HEK293 (cell line): ENCODE results near the gene CSAG1.
"Not testable (repeated sequence)": the region's sequence is repeated elsewhere in the genome, so short reads cannot be mapped to it uniquely, and the experiment has no call there.

Experiments
- CTCF ChIA-PET: fragments of 350-600 bp; formaldehyde crosslinking; extraction: SDS; loops from one replicate; lab custom pipeline; 2021; ENCODE audit warnings: antibody characterized with exemption; lab: Yijun Ruan, JAX
- POLR2A ChIA-PET: fragments of 300-600 bp; formaldehyde crosslinking; extraction: SDS; loops from one replicate; lab custom pipeline; 2020; ENCODE audit warnings: antibody characterized with exemption, inconsistent platforms; lab: Yijun Ruan, JAX
- H3K27ac ChIP-seq: fragments of 200-500 bp; sonication (Bioruptor generic); 2 replicates; pipeline ENCODE4 v1.5.1; 2014; ENCODE audit warnings: low read depth, low read length, control low read depth, inconsistent platforms; ENCODE audit errors: extremely low read depth
- H3K36me3 ChIP-seq, 2 experiments: fragments of 200-500 bp in 1 of 2; sonication (Bioruptor generic) in 1 of 2; 1 replicate in 1 of 2; 2 replicates in 1 of 2; pipeline ENCODE4 v1.5.1; 2014 to 2017; ENCODE audit warnings: inconsistent platforms in 2 of 2, low read length in 2 of 2; ENCODE audit not compliant: control insufficient read depth in 2 of 2, insufficient read depth in 1 of 2
- H3K4me1 ChIP-seq: fragments of 200-500 bp; sonication (Bioruptor generic); 2 replicates; pipeline ENCODE4 v1.5.1; 2014; ENCODE audit warnings: mild to moderate bottlenecking, low read length, inconsistent platforms; ENCODE audit not compliant: control insufficient read depth, insufficient read depth
- H3K4me3 ChIP-seq: 2 replicates; pipeline ENCODE4 v1.5.1; 2011; ENCODE audit warnings: low read depth, mild to moderate bottlenecking, control low read depth, low read length, moderate library complexity
- H3K9me3 ChIP-seq: fragments of 200-500 bp; sonication (Bioruptor generic); 2 replicates; pipeline ENCODE4 v1.5.1; 2014; ENCODE audit warnings: low read depth, low read length, inconsistent platforms; ENCODE audit not compliant: control insufficient read depth, insufficient read depth
- GFI1B ChIP-seq: fragments of 450-650 bp; formaldehyde crosslinking; IDR thresholded peaks from 2 replicates; pipeline ENCODE4 v1.5.1; 2016; ENCODE audit warnings: missing biosample characterization, missing genetic modification characterization
- HOXA7 ChIP-seq: sonication (generic); formaldehyde crosslinking; IDR thresholded peaks from 2 replicates; pipeline ENCODE4 v1.8.1; 2022; ENCODE audit warnings: missing genetic modification reagents, borderline replicate concordance
- TRIM28 ChIP-seq: IDR thresholded peaks from 2 replicates; pipeline ENCODE4 v1.6.1; 2011; ENCODE audit warnings: low read length, control low read depth, borderline replicate concordance
- ZNF114 ChIP-seq: fragments of 450-650 bp; formaldehyde crosslinking; IDR thresholded peaks from 2 replicates; pipeline ENCODE4 v1.5.0; 2017; ENCODE audit warnings: missing biosample characterization, missing genetic modification characterization
- ZNF140 ChIP-seq: fragments of 450-650 bp; formaldehyde crosslinking; IDR thresholded peaks from 2 replicates; pipeline ENCODE4 v1.5.1; 2016; ENCODE audit warnings: missing biosample characterization, missing genetic modification characterization
- ZNF16 ChIP-seq: fragments of 450-650 bp; formaldehyde crosslinking; IDR thresholded peaks from 2 replicates; pipeline ENCODE4 v1.5.1; 2016; ENCODE audit warnings: low read depth, missing biosample characterization, missing genetic modification characterization
- ZNF23 ChIP-seq: fragments of 450-650 bp; formaldehyde crosslinking; IDR thresholded peaks from 2 replicates; pipeline ENCODE4 v1.5.1; 2016; ENCODE audit warnings: missing biosample characterization, missing genetic modification characterization, borderline replicate concordance
- ZNF248 ChIP-seq: fragments of 450-650 bp; formaldehyde crosslinking; IDR thresholded peaks from 2 replicates; pipeline ENCODE4 v1.5.1; 2017; ENCODE audit warnings: missing biosample characterization, missing genetic modification characterization
- ZNF302 ChIP-seq: fragments of 450-650 bp; formaldehyde crosslinking; IDR thresholded peaks from 2 replicates; pipeline ENCODE4 v1.5.1; 2016; ENCODE audit warnings: missing biosample characterization, missing genetic modification characterization, low read depth
- ZNF341 ChIP-seq: fragments of 450-650 bp; formaldehyde crosslinking; IDR thresholded peaks from 2 replicates; pipeline ENCODE4; 2016; ENCODE audit warnings: low read depth, missing biosample characterization, missing genetic modification characterization
- ZNF354C ChIP-seq: fragments of 450-650 bp; formaldehyde crosslinking; IDR thresholded peaks from 2 replicates; pipeline ENCODE4 v1.5.1; 2016; ENCODE audit warnings: missing biosample characterization, missing genetic modification characterization, low read depth, borderline replicate concordance
- ZNF423 ChIP-seq: fragments of 450-650 bp; formaldehyde crosslinking; IDR thresholded peaks from 2 replicates; pipeline ENCODE4 v1.5.1; 2016; ENCODE audit warnings: missing biosample characterization, missing genetic modification characterization
- ZNF433 ChIP-seq: fragments of 450-650 bp; formaldehyde crosslinking; IDR thresholded peaks from 2 replicates; pipeline ENCODE4 v1.5.1; 2016; ENCODE audit warnings: missing biosample characterization, missing genetic modification characterization, low read depth
- ZNF521 ChIP-seq: fragments of 450-650 bp; formaldehyde crosslinking; IDR thresholded peaks from 2 replicates; pipeline ENCODE4 v1.5.1; 2017; ENCODE audit warnings: missing biosample characterization, mild to moderate bottlenecking, missing genetic modification characterization
- ZNF571 ChIP-seq: fragments of 450-650 bp; formaldehyde crosslinking; IDR thresholded peaks from 2 replicates; pipeline ENCODE4 v1.5.0; 2017; ENCODE audit warnings: missing biosample characterization, missing genetic modification characterization
- ZNF629 ChIP-seq: fragments of 450-650 bp; formaldehyde crosslinking; IDR thresholded peaks from 2 replicates; pipeline ENCODE4 v1.5.1; 2017; ENCODE audit warnings: missing biosample characterization, missing genetic modification characterization
- ZNF664 ChIP-seq: fragments of 450-650 bp; formaldehyde crosslinking; IDR thresholded peaks from 2 replicates; pipeline ENCODE4 v1.5.1; 2016; ENCODE audit warnings: missing biosample characterization, missing genetic modification characterization

The CSAG1 gene

DNA sequence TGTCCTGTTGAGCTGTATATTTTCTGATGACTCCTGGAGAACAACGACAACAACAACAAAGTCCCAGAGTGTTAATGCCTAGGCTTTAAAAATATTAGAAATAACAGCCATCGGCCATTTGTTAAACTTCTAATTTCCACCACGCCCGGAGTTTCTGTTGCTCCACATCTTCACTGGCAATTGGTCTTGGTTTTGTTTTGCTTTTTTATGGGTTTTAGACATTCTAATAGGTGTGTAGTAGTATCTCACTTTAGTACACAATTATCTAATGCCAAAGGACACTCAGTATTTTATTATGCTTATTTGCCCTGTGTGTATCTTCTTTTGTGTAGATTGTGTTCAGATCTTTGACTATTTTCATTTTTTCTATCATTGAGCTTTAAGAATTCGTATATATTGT, 5.0 kb upstream of the CSAG1 start:
- Histone ChIP-seq H3K4me3 (no peak overlapping the region), H3K9me3 (no peaks in the 10 kb centered on the region), H3K4me1 (no peaks in the 10 kb centered on the region), H3K36me3 (no peaks in the 10 kb centered on the region), H3K27ac (no peak overlapping the region)
- ChIA-PET POLR2A (no interaction called here), CTCF (interaction anchor here (0.6 kb wide), 1 partner anchor 258 kb away, joined by 5 read pairs; no protein-coding TSS in a partner anchor)
- TF ChIP-seq ZNF423 = no peak
- TF ChIP-seq ZNF664 (tag by site-specific recombination) = peak; percentile 72

DNA sequence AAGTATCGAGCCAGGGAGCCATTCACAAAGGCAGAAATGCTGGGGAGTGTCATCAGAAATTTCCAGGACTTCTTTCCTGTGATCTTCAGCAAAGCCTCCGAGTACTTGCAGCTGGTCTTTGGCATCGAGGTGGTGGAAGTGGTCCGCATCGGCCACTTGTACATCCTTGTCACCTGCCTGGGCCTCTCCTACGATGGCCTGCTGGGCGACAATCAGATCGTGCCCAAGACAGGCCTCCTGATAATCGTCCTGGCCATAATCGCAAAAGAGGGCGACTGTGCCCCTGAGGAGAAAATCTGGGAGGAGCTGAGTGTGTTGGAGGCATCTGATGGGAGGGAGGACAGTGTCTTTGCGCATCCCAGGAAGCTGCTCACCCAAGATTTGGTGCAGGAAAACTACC, 3.0 kb upstream of the CSAG1 start:
- H3K4me1 ChIP-seq, H3K4me3 ChIP-seq, H3K36me3 ChIP-seq, CTCF ChIA-PET, H3K9me3 ChIP-seq, POLR2A ChIA-PET, H3K27ac ChIP-seq: not testable (repeated sequence)

DNA sequence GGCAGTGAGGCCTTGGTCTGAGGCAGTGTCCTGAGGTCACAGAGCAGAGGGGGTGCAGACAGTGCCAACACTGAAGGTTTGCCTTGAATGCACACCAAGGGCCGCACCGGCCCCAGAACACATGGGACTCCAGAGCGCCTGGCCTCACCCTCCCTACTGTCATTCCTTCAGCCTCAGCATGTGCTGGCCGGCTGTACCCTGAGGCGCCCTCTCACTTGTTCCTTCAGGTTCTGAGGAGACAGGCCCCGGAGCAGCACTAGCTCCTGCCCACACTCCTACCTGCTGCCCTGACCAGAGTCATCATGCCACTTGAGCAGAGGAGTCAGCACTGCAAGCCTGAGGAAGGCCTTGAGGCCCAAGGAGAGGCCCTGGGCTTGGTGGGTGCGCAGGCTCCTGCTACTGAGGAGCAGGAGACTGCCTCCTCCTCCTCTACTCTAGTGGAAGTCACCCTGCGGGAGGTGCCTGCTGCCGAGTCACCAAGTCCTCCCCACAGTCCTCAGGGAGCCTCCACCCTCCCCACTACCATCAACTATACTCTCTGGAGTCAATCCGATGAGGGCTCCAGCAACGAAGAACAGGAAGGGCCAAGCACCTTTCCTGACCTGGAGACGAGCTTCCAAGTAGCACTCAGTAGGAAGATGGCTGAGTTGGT, 2.5 kb upstream of the CSAG1 start:
- Histone ChIP-seq H3K4me1 (no peaks in the 10 kb centered on the region), H3K4me3 (no peak overlapping the region), H3K27ac (no peak overlapping the region), H3K36me3 (no peaks in the 10 kb centered on the region), H3K9me3 (no peaks in the 10 kb centered on the region)
- ChIA-PET CTCF (no interaction called here), POLR2A (no interaction called here)
- TF ChIP-seq ZNF302 (tag by site-specific recombination) (no peak), ZNF140 (tag by site-specific recombination) (no peak), GFI1B (no peak), ZNF341 (tag by site-specific recombination) (no peak), HOXA7 (CRISPR knock-in tag) (no peak), ZNF23 (no peak)

DNA sequence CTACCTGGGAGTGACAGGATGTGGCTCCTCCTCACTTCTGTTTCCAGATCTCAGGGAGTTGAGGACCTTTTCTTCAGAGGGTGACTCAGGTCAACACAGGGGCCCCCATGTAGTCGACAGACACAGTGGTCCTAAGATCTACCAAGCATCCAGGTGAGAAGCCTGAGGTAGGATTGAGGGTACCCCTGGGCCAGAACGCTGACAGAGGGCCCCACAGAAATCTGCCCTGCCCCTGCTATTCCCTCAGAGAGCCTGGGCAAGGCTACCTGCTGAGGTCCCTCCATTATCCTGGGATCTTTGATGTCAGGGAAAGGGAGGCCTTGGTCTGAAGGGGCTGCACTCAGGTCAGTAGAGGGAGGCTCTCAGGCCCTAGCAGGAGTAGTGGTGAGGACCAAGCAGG, 1.6 kb upstream of the CSAG1 start:
- POLR2A ChIA-PET = no interaction called here
- no peak overlapping the region for H3K4me3 ChIP-seq
- no peak for TF ChIP-seq ZNF571 (tag by site-specific recombination)
- TF ChIP-seq TRIM28 = no peak
- no peak for TF ChIP-seq ZNF433 (tag by site-specific recombination)
- TF ChIP-seq ZNF248 = no peak
- no peak for TF ChIP-seq ZNF16 (tag by site-specific recombination)
- no peak for TF ChIP-seq ZNF114
- TF ChIP-seq ZNF629 (tag by site-specific recombination) = no peak
- no peak for TF ChIP-seq ZNF521
- no peak for TF ChIP-seq ZNF354C (tag by site-specific recombination)
- no peak overlapping the region for H3K27ac ChIP-seq
- no peaks in the 10 kb centered on the region for H3K4me1 ChIP-seq
- no peaks in the 10 kb centered on the region for H3K9me3 ChIP-seq
- H3K36me3 ChIP-seq = no peaks in the 10 kb centered on the region
- CTCF ChIA-PET = no interaction called here

- H3K4me3 ChIP-seq, H3K27ac ChIP-seq, H3K9me3 ChIP-seq, H3K36me3 ChIP-seq, POLR2A ChIA-PET, H3K4me1 ChIP-seq, CTCF ChIA-PET: not testable (repeated sequence)
Measured at GRCh38 chrX:152734143-152734858, 780 bp upstream of the CSAG1 start.
